Panc1 (cell line): ENCODE measurements around the gene ZBED6. TPM values are rescaled to one million over a fixed set of nuclear protein-coding genes. Genes with fewer than 3 reads are reported as not detected.

Experiments
- ATAC-seq: fragments of 200-7000 bp; cut with Tn5 transposase; 2 replicates; pipeline ENCODE4 v1.9.1; 2020; ENCODE audit warnings: mild to moderate bottlenecking, moderate library complexity
- BruUV-seq: library from RNA; stranded (reverse); fragments of 400-500 nt; replicated peaks from 2 replicates; lab custom pipeline; 2021; lab: Mats Ljungman, UMichigan
- CTCF ChIA-PET: fragments of 300-600 bp; sonication (Branson Sonifier 250); formaldehyde crosslinking; loops from one replicate; lab custom pipeline; 2022; ENCODE audit warnings: antibody characterized with exemption; lab: Charles Lee
- POLR2A ChIA-PET: fragments of 300-600 bp; sonication (Branson Sonifier 250); formaldehyde crosslinking; loops from one replicate; lab custom pipeline; 2022; ENCODE audit warnings: antibody characterized with exemption; lab: Charles Lee
- DNase-seq: peaks from one replicate; pipeline ENCODE4 v3.0.0-alpha.2; 2010; ENCODE audit warnings: low read depth, low spot score
- H3K27ac ChIP-seq: 2 replicates; pipeline ENCODE4 v1.5.1; 2011; ENCODE audit warnings: mild to moderate bottlenecking, low read length, inconsistent platforms
- H3K27me3 ChIP-seq: fragments of 200-500 bp; sonication (Bioruptor generic); 2 replicates; pipeline ENCODE4 v1.6.0; 2014; ENCODE audit warnings: low read length, inconsistent platforms; ENCODE audit not compliant: control insufficient read depth, insufficient read depth
- H3K36me3 ChIP-seq: fragments of 200-500 bp; sonication (Bioruptor generic); 2 replicates; pipeline ENCODE4 v1.5.1; 2014; ENCODE audit warnings: inconsistent platforms, mild to moderate bottlenecking, low read length, moderate library complexity; ENCODE audit not compliant: control insufficient read depth, insufficient read depth
- H3K4me1 ChIP-seq: 2 replicates; pipeline ENCODE4 v1.5.1; 2011; ENCODE audit warnings: inconsistent platforms, mild to moderate bottlenecking, low read length, moderate library complexity; ENCODE audit not compliant: control insufficient read depth, insufficient read depth
- H3K4me3 ChIP-seq, 2 experiments: 2 replicates each; pipeline ENCODE4 v1.5.1; 2011 to 2012; ENCODE audit warnings: low read depth in 2 of 2, low read length in 2 of 2, mild to moderate bottlenecking in 2 of 2, inconsistent platforms in 1 of 2, moderate library complexity in 1 of 2
- H3K9me3 ChIP-seq: fragments of 200-500 bp; sonication (Bioruptor generic); 2 replicates; pipeline ENCODE4 v1.5.1; 2014; ENCODE audit warnings: low read depth, mild to moderate bottlenecking, inconsistent platforms, low read length, moderate library complexity; ENCODE audit not compliant: control insufficient read depth, insufficient read depth
- CTCF ChIP-seq: fragments of 450-650 bp; IDR thresholded peaks from 2 replicates; pipeline ENCODE4 v1.5.1; 2017; ENCODE audit warnings: mild to moderate bottlenecking
- POLR2AphosphoS5 ChIP-seq: IDR thresholded peaks from 2 replicates; pipeline ENCODE4 v1.6.1; 2012; ENCODE audit warnings: mild to moderate bottlenecking, low read depth, low read length, moderate library complexity
- REST ChIP-seq, 2 experiments: IDR thresholded peaks; 2 replicates each; pipeline ENCODE4 v1.6.1; 2011 to 2012; ENCODE audit warnings: low read depth in 2 of 2, control low read depth in 1 of 2, low read length in 1 of 2, mild to moderate bottlenecking in 1 of 2, moderate library complexity in 1 of 2; ENCODE audit not compliant: insufficient read depth in 1 of 2
- SIN3A ChIP-seq: IDR thresholded peaks from 2 replicates; pipeline ENCODE4 v1.6.1; 2012; ENCODE audit warnings: low read depth, mild to moderate bottlenecking, low read length, moderate library complexity, borderline replicate concordance; ENCODE audit not compliant: insufficient read depth
- TCF7L2 ChIP-seq: IDR thresholded peaks from 2 replicates; pipeline ENCODE4 v1.6.1; 2011; ENCODE audit warnings: mild to moderate bottlenecking, low read depth, low read length, inconsistent platforms
- in situ Hi-C: cut with HindIII; loops from 2 replicates; pipeline ENCODE4 v1.10.0; 2016; ENCODE audit warnings: low sequenced_read_pairs, low pct_unique_long_range_greater_than_20kb
- intact Hi-C: fragments of 100-400 bp; cut with micrococcal nuclease; formaldehyde crosslinking; loops from one replicate; pipeline ENCODE4 v1.10.0; 2022; ENCODE audit not compliant: unreplicated experiment
- total RNA-seq: library from RNA; stranded (reverse); gene quantifications from one replicate; pipeline ENCODE4 v1.2.1, GENCODE V29; 2021; ENCODE audit not compliant: unreplicated experiment

ZBED6 gene
- total RNA-seq, 1 experiment from 2014 or later, result 39.8 TPM

- in situ Hi-C loops (no loop called here), intact Hi-C loops (no loop called here)
- Histone ChIP-seq H3K27me3 (no peaks in the 10 kb centered on the region), H3K9me3 (no peaks in the 10 kb centered on the region), H3K36me3 (no peaks in the 10 kb centered on the region), H3K4me1 (no peaks in the 10 kb centered on the region), H3K4me3 (no peak overlapping the region), H3K27ac (no peak overlapping the region)
- no peak for DNase-seq
- no peak for ATAC-seq
- TF ChIP-seq POLR2AphosphoS5 (no peak), SIN3A (no peak), CTCF (no peak), REST (IDR thresholded peaks at IDR 0.05; ENCODE audit: insufficient read depth in 1 of 2, low read depth in 2 of 2, low read length in 1 of 2) (no peak), TCF7L2 (no peak)
- CTCF ChIA-PET, result no interaction called here
- POLR2A ChIA-PET, result interaction anchor here (0.5 kb wide), 1 partner anchor 30 kb away, joined by 14 read pairs; no protein-coding TSS in a partner anchor
- BruUV-seq, result no TSS peak
Observed at GRCh38 chr1:203789966-203790365, 5.5 kb upstream of the ZBED6 start.

- Histone ChIP-seq H3K4me3 (no peak overlapping the region), H3K4me1 (no peaks in the 10 kb centered on the region; the same call in 1 of the 2 replicates), H3K9me3 (no peaks in the 10 kb centered on the region), H3K27ac (no peak overlapping the region), H3K27me3 (no peaks in the 10 kb centered on the region), H3K36me3 (peaks cover 4% of the 10 kb centered on the region; the same call in 1 of the 2 replicates)
- intact Hi-C loops (no loop called here), in situ Hi-C loops (no loop called here)
- BruUV-seq, result no TSS peak
- ChIA-PET POLR2A (no interaction called here), CTCF (interaction anchor here (0.7 kb wide), 1 partner anchor 737 kb away, joined by 4 read pairs; no protein-coding TSS in a partner anchor)
- no peak for ATAC-seq
- DNase-seq, result no peak
- no peak for TF ChIP-seq SIN3A
- TF ChIP-seq POLR2AphosphoS5, result no peak
- TF ChIP-seq CTCF, result no peak
- TF ChIP-seq REST (IDR thresholded peaks at IDR 0.05; ENCODE audit: insufficient read depth in 1 of 2, low read depth in 2 of 2, low read length in 1 of 2), result no peak
- no peak for TF ChIP-seq TCF7L2
Observed at GRCh38 chr1:203791498-203791897, 3.9 kb upstream of the ZBED6 start.
